SH-SY5Y (cell line): Measurements from ENCODE around the gene ARHGEF28.

Source experiments
- GATA2 ChIP-seq: IDR thresholded peaks from 2 replicates; pipeline ENCODE4 v1.6.1; 2011; ENCODE audit warnings: mild to moderate bottlenecking, low read depth, low read length
- GATA3 ChIP-seq: IDR thresholded peaks from 2 replicates; pipeline ENCODE4 v1.6.1; 2011; ENCODE audit warnings: low read depth, mild to moderate bottlenecking, low read length, moderate library complexity

DNA sequence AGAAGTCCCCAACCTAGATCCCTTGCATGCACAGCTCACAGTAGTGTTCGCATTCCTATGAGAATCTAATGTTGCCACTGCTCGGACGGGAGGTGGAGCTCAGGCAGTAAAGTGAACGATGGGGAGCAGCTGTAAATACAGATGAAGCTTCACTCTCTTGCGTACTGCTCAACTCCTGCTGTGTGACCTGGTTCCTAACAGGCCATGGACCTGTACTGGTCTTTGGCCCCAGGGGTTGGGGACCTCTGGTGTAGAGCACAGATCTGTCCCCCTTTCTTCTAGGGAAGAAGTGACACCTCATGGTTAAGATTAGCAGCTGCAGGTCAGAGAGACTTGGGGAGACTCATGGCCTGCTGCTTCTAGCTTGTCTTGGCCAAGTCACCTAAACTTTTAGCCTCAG lies 7.1 kb downstream of the ARHGEF28 start:
- no peak for TF ChIP-seq GATA3
- TF ChIP-seq GATA2: no peak
